K562 (cell line): Measurements from ENCODE around the gene NAV2. TPM values are rescaled to one million over a fixed set of nuclear protein-coding genes. Genes with fewer than 3 reads are reported as not detected.

ENCODE experiments used
- ATAC-seq: fragments of 200-7000 bp; cut with Tn5 transposase; 3 replicates; pipeline ENCODE4 v1.9.1; 2020; ENCODE audit warnings: moderate library complexity
- BruUV-seq: library from RNA; stranded (reverse); fragments of 400-500 nt; replicated peaks from 2 replicates; lab custom pipeline; 2021; lab: Mats Ljungman, UMichigan
- CTCF ChIA-PET: fragments of 300-600 bp; formaldehyde crosslinking; extraction: SDS; loops from one replicate; lab custom pipeline; 2021; ENCODE audit warnings: low intra/inter-chr PET ratio; lab: Yijun Ruan, JAX
- POLR2A ChIA-PET: fragments of 300-600, 350-650 bp; sonication (Branson Sonifier 250); formaldehyde crosslinking; extraction: SDS; loops from one replicate; lab custom pipeline; 2021; ENCODE audit warnings: antibody characterized with exemption, inconsistent platforms; lab: Yijun Ruan, JAX
- DNase-seq, 4 experiments: peaks; one replicate each; pipeline versions ENCODE4 v3.0.0 to v3.0.0-alpha.2; 2011 to 2018; ENCODE audit warnings: low spot score in 3 of 4, mixed read lengths in 3 of 4; ENCODE audit errors: extremely low read depth in 1 of 4
- FAIRE-seq: peaks from 2 replicates; lab custom pipeline; 2011; peaks lifted over from hg19 to GRCh38; lab: Jason Lieb, UNC
- H2AFZ ChIP-seq: 2 replicates; pipeline ENCODE4 v1.6.0; 2011; ENCODE audit warnings: low read depth, low read length, control low read depth, inconsistent platforms
- H3K27ac ChIP-seq: fragments of 200-600 bp; 3 replicates; pipeline ENCODE4 v1.8.0; 2011; ENCODE audit warnings: low read depth, mild to moderate bottlenecking, control low read depth, inconsistent platforms, low read length, moderate library complexity, mixed read lengths; ENCODE audit errors: extremely low read depth
- H3K27me3 ChIP-seq, 2 experiments: fragments of 300-600 bp in 1 of 2; 2 replicates in 1 of 2; 3 replicates in 1 of 2; pipeline versions ENCODE4 v1.6.0 to v1.8.0; 2011; ENCODE audit warnings: inconsistent platforms in 2 of 2, low read length in 2 of 2, mild to moderate bottlenecking in 1 of 2, mixed read lengths in 1 of 2, moderate library complexity in 1 of 2; ENCODE audit not compliant: control insufficient read depth in 2 of 2, insufficient read depth in 2 of 2
- H3K36me3 ChIP-seq: fragments of 300-600 bp; 3 replicates; pipeline ENCODE4 v1.8.0; 2011; ENCODE audit warnings: mild to moderate bottlenecking, low read length, inconsistent platforms; ENCODE audit not compliant: control insufficient read depth, insufficient read depth
- H3K4me1 ChIP-seq, 2 experiments: fragments of 200-600 bp in 1 of 2; replicated peaks in 1 of 2; 2 replicates in 1 of 2; 3 replicates in 1 of 2; pipeline versions ENCODE4 v1.5.1 to v1.8.0; 2011; ENCODE audit warnings: inconsistent platforms in 2 of 2, low read length in 2 of 2, mild to moderate bottlenecking in 1 of 2, mixed read lengths in 1 of 2, moderate library complexity in 1 of 2; ENCODE audit not compliant: control insufficient read depth in 2 of 2, insufficient read depth in 2 of 2
- H3K4me2 ChIP-seq: 2 replicates; pipeline ENCODE4 v1.6.1; 2011; ENCODE audit warnings: low read length, control low read depth, inconsistent platforms, mixed read lengths; ENCODE audit not compliant: insufficient read depth
- H3K4me3 ChIP-seq: fragments of 200-600 bp; sonication (generic), shearing (Covaris generic); 2 replicates; pipeline ENCODE4 v1.5.1; 2016; ENCODE audit warnings: control low read depth, inconsistent platforms
- H3K79me2 ChIP-seq: fragments of 200-600 bp; 3 replicates; pipeline ENCODE4 v1.8.0; 2011; ENCODE audit warnings: low read length, inconsistent platforms; ENCODE audit not compliant: control insufficient read depth, insufficient read depth
- H3K9ac ChIP-seq, 2 experiments: 2 replicates each; pipeline versions ENCODE4 v1.6.0 to v1.6.1; 2011; ENCODE audit warnings: low read depth in 2 of 2, low read length in 2 of 2, control low read depth in 1 of 2, inconsistent platforms in 1 of 2, mild to moderate bottlenecking in 1 of 2, mixed read lengths in 1 of 2; ENCODE audit not compliant: insufficient read depth in 1 of 2
- H3K9me1 ChIP-seq: one replicate; pipeline ENCODE4 v1.6.0; 2011; ENCODE audit warnings: inconsistent platforms, mild to moderate bottlenecking, low read length, moderate library complexity; ENCODE audit not compliant: control insufficient read depth, insufficient read depth
- H3K9me3 ChIP-seq: replicated peaks from 2 replicates; pipeline ENCODE4 v1.5.1; 2011; ENCODE audit warnings: low read depth, low read length, inconsistent platforms; ENCODE audit not compliant: control insufficient read depth, insufficient read depth
- H4K20me1 ChIP-seq: replicated peaks from 2 replicates; pipeline ENCODE4 v1.6.1; 2011; ENCODE audit warnings: low read length, inconsistent platforms, mixed read lengths; ENCODE audit not compliant: control insufficient read depth, insufficient read depth
- CBX5 ChIP-seq: IDR thresholded peaks from 2 replicates; pipeline ENCODE4 v1.6.1; 2014; ENCODE audit warnings: low read depth, borderline replicate concordance
- EP300 ChIP-seq: IDR thresholded peaks from 2 replicates; pipeline ENCODE4 v1.6.1; 2012; ENCODE audit warnings: low read length, improper control_type of control experiment
- PHF21A ChIP-seq: fragments of 450-650 bp; IDR thresholded peaks from 2 replicates; pipeline ENCODE4 v1.6.1; 2017; ENCODE audit warnings: low read depth, borderline replicate concordance
- RBM22 ChIP-seq: fragments of 200-400 bp; formaldehyde crosslinking; IDR thresholded peaks from 2 replicates; pipeline ENCODE4 v1.6.1; 2018; ENCODE audit warnings: low read length, low read depth; ENCODE audit not compliant: poor library complexity, severe bottlenecking
- SMAD2 ChIP-seq: fragments of 150-350 bp; IDR thresholded peaks from 2 replicates; pipeline ENCODE4 v1.6.1; 2014; ENCODE audit warnings: low read depth, mild to moderate bottlenecking, low read length
- ZBTB12 ChIP-seq: fragments of 250-450 bp; sonication (Bioruptor Pico); IDR thresholded peaks from 2 replicates; pipeline ENCODE4 v1.4.0; 2020
- ZNF324 ChIP-seq: fragments of 250-450 bp; sonication (Bioruptor Pico); IDR thresholded peaks from 2 replicates; pipeline ENCODE4 v1.4.0; 2020; ENCODE audit warnings: mild to moderate bottlenecking
- WGBS: fragments of 100-300 bp; shearing (Covaris generic); methylation state at CpG from one replicate; pipeline ENCODE4 v1.1.6; 2016; ENCODE audit warnings: low coverage, mixed read lengths; ENCODE audit not compliant: insufficient coverage; ENCODE audit errors: missing lambda C conversion rate; 5-methylcytosine and 5-hydroxymethylcytosine counted together
- in situ Hi-C: fragments of 300-500 bp; cut with MboI; formaldehyde crosslinking; loops from 4 replicates; pipeline ENCODE4 v1.15.0; 2018; ENCODE audit warnings: inconsistent platforms, mixed read lengths
- intact Hi-C: fragments of 100-400 bp; cut with micrococcal nuclease; formaldehyde crosslinking; loops from 2 replicates; pipeline ENCODE4 v1.14.2; 2022
- polyA plus RNA-seq, 8 experiments: library from polyadenylated mRNA; depleted of rRNA in 4 of 8; stranded (reverse) in 5 of 8; unstranded in 3 of 8; fragments of >200 nt; fragmentation: Nextera tagmentation in 2 of 8; fragmentation: Illumina TruSeq in 1 of 8; extraction: Ambion mirVana in 2 of 8; extraction: Trizol in 1 of 8; gene quantifications; 2 replicates each; pipeline versions ENCODE4 v1.2.1 to v1.2.3, GENCODE V29; 2011 to 2014; ENCODE audit warnings: inconsistent platforms in 1 of 8, missing spikeins in 1 of 8
- total RNA-seq, 7 experiments: library from RNA; depleted of rRNA in 6 of 7; stranded (reverse); fragments of >200 nt in 6 of 7; fragmentation: Illumina TruSeq in 2 of 7; extraction: Trizol in 2 of 7; gene quantifications; 2 replicates each; pipeline versions ENCODE4 v1.2.1 to v1.2.3, GENCODE V29; 2011 to 2021; ENCODE audit warnings: low replicate concordance in 1 of 7

NAV2 gene
- total and polyA plus RNA-seq, 9 of the 15 experiments (the other 6 are each of a cell fraction or from before 2014, with no cell fraction given) = 0.03 to 0.35 (median 0.05) TPM

- no peaks in the 10 kb centered on the region for H3K36me3 ChIP-seq
- no peaks in the 10 kb centered on the region for H3K9me3 ChIP-seq
- BruUV-seq = no TSS peak
- no peaks in the 10 kb centered on the region for H3K9me1 ChIP-seq
- peaks cover 0 to 12% of the 10 kb centered on the region in 2 experiments; a peak in 3 of 5 replicates for H3K4me1 ChIP-seq
- intact Hi-C loops = loop anchor here (5.0 kb wide), 1 partner anchor 44 kb away; no protein-coding TSS in a partner anchor
- POLR2A ChIA-PET = interaction anchor here (1.1 kb wide), 1 partner anchor 20 kb away, joined by 4 read pairs; no protein-coding TSS in a partner anchor
- H2AFZ ChIP-seq = no peak overlapping the region
- no peak overlapping the region for H3K9ac ChIP-seq
- in situ Hi-C loops = no loop called here
- H3K27ac ChIP-seq = no peak overlapping the region
- 9% methylated on average over 2 of the region's 2 CpGs for WGBS
- H4K20me1 ChIP-seq = no peaks in the 10 kb centered on the region
- FAIRE-seq (no peak), DNase-seq (no peak), ATAC-seq (no peak)
- no peaks in the 10 kb centered on the region for H3K27me3 ChIP-seq
- no peak overlapping the region for H3K4me3 ChIP-seq
- no peaks in the 10 kb centered on the region for H3K79me2 ChIP-seq
- H3K4me2 ChIP-seq = no peak overlapping the region
- TF ChIP-seq RBM22 (no peak), CBX5 (no peak), EP300 (no peak), ZNF324 (CRISPR knock-in tag) (no peak), ZBTB12 (CRISPR knock-in tag) (no peak), PHF21A (no peak), SMAD2 (no peak)
- CTCF ChIA-PET = no interaction called here
These were observed 356.1 kb downstream of the NAV2 start for GRCh38 chr11:20068691-20069090.
